ENCODE data around the gene IL17RC. TPM values are rescaled to one million over a fixed set of nuclear protein-coding genes. Genes with fewer than 3 reads are reported as not detected.
"Not testable (repeated sequence)": the region's sequence is repeated elsewhere in the genome, so short reads cannot be mapped to it uniquely, and the experiment has no call there.

Gene IL17RC
- 10 to 100 TPM; 26.3 to 33.6 (median 29.6) TPM for total RNA-seq (2021; fragmentation: NEBNext Ultra II Directional; extraction: Animal tissue kit (Norgen Biotek cat#: 25700))
- long read RNA-seq, partial matches to known transcripts, result 3 of 15 reads
- long read RNA-seq, other reads (novel, unspliced or antisense), result 6 of 15 reads

DNA sequence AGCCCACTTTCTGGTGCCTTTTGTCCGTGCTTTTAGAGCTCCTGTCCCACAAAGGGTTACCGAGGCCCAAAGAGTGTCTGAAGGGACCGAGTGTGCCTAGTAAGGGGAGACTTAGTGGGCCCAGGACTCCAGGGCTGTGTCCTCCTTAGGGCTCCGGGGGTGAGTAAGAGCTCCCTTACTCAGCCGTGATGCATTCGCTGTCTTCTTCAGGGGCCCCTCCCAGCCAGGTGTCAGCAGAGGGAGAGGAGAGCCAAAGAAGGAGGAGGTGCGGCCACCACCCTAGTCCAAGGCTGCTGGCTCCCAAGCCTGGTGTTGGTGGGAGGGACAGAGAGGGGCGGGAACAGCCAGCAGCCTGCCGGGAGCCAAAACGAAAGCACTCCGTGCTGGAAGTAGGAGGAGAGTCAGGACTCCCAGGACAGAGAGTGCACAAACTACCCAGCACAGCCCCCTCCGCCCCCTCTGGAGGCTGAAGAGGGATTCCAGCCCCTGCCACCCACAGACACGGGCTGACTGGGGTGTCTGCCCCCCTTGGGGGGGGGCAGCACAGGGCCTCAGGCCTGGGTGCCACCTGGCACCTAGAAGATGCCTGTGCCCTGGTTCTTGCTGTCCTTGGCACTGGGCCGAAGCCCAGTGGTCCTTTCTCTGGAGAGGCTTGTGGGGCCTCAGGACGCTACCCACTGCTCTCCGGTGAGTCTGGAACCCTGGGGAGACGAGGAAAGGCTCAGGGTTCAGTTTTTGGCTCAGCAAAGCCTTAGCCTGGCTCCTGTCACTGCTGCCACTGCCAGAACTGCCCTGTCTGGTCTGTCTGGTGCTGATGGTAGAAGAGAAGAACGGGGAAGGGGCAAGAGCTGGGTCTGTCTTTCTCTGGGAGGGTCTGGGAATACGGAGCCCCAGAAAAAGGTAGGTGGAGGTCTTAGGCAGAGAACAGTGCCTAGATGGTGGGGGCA, at the start of gene IL17RC:
TSS of gene IL17RC (plus strand) at position 365 of the 947 bp plus-strand sequence. CDS start at position 583, 218 bp downstream.
- Mint-ChIP-seq H3K9me3 (no peaks in the 10 kb centered on the region), H3K4me3 (peak within 1 kb of the TSS; percentile 88), H3K36me3 (ENCODE audit: low read depth) (no peaks in the 10 kb centered on the region; the same call in 1 of the 2 replicates), H3K27me3 (ENCODE audit: insufficient read depth) (no peaks in the 10 kb centered on the region; the same call in 1 of the 2 replicates), H3K27ac (peak within 1 kb of the TSS; percentile 93), H3K4me1 (ENCODE audit: low read depth) (peaks cover 32% of the 10 kb centered on the region)
- TF ChIP-seq, protein P1, sequence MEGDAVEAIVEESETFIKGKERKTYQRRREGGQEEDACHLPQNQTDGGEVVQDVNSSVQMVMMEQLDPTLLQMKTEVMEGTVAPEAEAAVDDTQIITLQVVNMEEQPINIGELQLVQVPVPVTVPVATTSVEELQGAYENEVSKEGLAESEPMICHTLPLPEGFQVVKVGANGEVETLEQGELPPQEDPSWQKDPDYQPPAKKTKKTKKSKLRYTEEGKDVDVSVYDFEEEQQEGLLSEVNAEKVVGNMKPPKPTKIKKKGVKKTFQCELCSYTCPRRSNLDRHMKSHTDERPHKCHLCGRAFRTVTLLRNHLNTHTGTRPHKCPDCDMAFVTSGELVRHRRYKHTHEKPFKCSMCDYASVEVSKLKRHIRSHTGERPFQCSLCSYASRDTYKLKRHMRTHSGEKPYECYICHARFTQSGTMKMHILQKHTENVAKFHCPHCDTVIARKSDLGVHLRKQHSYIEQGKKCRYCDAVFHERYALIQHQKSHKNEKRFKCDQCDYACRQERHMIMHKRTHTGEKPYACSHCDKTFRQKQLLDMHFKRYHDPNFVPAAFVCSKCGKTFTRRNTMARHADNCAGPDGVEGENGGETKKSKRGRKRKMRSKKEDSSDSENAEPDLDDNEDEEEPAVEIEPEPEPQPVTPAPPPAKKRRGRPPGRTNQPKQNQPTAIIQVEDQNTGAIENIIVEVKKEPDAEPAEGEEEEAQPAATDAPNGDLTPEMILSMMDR (IDR thresholded peaks at IDR 0.05), result peak; percentile 9; the same call in 1 of the 2 replicates
- peak; percentile 95 for DNase-seq

GRCh38 chr3:9867106-9867505, 49.8 kb upstream of the IL17RC start:
- Mint-ChIP-seq H3K4me3 (no peak overlapping the region), H3K27ac (no peak overlapping the region), H3K9me3 (no peaks in the 10 kb centered on the region), H3K36me3 (ENCODE audit: low read depth) (no peaks in the 10 kb centered on the region), H3K27me3 (ENCODE audit: insufficient read depth) (no peaks in the 10 kb centered on the region), H3K4me1 (ENCODE audit: low read depth) (peaks cover 22% of the 10 kb centered on the region)
- no peak for DNase-seq
- TF ChIP-seq, protein P1 (IDR thresholded peaks at IDR 0.05), result no peak

DNA sequence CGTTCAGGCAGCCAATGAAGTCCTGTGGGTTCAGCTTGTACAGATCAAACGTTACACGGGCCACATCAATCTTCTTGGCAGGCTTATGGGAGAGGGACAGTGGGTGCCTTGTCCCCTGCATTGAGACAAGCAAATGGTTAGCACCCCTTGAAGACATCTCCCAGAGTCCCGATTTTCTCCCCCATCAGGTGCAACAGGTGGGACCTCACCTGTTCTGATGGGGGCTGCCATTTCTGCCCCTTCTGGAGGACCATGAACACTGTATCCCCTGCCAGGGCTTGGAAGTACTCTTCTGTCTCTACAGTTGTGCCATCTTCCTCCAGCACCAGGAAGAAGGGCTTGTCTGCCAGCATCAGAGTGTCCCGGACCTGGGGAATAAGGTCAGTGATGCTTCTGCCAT, 46.9 kb upstream of the IL17RC start:
- Mint-ChIP-seq H3K27me3 (ENCODE audit: insufficient read depth) (no peaks in the 10 kb centered on the region), H3K9me3 (no peaks in the 10 kb centered on the region), H3K4me3 (no peak overlapping the region), H3K4me1 (ENCODE audit: low read depth) (peaks cover 20% of the 10 kb centered on the region), H3K27ac (no peak overlapping the region; the same call in 1 of the 2 replicates), H3K36me3 (ENCODE audit: low read depth) (no peaks in the 10 kb centered on the region)
- TF ChIP-seq, protein P1 (IDR thresholded peaks at IDR 0.05), result no peak
- DNase-seq, result no peak

GRCh38 chr3:9870978-9871377, 45.9 kb upstream of the IL17RC start:
- Mint-ChIP-seq H3K4me3 (no peak overlapping the region), H3K36me3 (ENCODE audit: low read depth) (no peaks in the 10 kb centered on the region), H3K27ac (peak overlapping the region; percentile 65), H3K9me3 (no peaks in the 10 kb centered on the region), H3K4me1 (ENCODE audit: low read depth) (peaks cover 20% of the 10 kb centered on the region), H3K27me3 (ENCODE audit: insufficient read depth) (peaks cover 1% of the 10 kb centered on the region; the same call in 1 of the 2 replicates)
- TF ChIP-seq, protein P1 (IDR thresholded peaks at IDR 0.05), result no peak
- peak; percentile 76 for DNase-seq

- not testable (repeated sequence) for DNase-seq; H3K27me3 Mint-ChIP-seq (ENCODE audit: insufficient read depth); H3K9me3 Mint-ChIP-seq; H3K4me3 Mint-ChIP-seq; H3K36me3 Mint-ChIP-seq (ENCODE audit: low read depth)
- H3K27ac Mint-ChIP-seq, result peak overlapping the region; percentile 72
- peaks cover 20% of the 10 kb centered on the region for H3K4me1 Mint-ChIP-seq (ENCODE audit: low read depth)
Measured at GRCh38 chr3:9872067-9872466, 44.8 kb upstream of the IL17RC start.

DNA sequence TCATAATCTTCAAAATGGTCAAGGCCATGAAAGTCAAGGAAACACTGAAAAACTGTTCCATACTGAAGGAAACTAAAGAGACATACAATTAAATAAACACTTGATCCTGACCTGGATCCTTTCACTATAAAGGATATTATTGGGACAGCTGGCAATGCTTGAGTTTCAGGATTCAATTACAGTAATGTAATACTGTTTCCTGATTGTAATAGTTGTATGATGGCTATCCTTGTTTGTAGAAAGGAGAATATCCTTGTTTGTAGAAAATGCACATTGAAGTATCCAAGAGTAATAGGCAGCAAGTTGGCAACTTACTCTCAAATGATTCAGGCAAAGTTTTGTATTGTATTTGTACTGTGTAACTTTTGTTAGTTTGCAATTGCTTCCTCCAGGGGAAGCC, 41.5 kb upstream of the IL17RC start:
- no peak for DNase-seq
- Mint-ChIP-seq H3K4me1 (ENCODE audit: low read depth) (peaks cover 19% of the 10 kb centered on the region), H3K36me3 (ENCODE audit: low read depth) (no peaks in the 10 kb centered on the region)

DNA sequence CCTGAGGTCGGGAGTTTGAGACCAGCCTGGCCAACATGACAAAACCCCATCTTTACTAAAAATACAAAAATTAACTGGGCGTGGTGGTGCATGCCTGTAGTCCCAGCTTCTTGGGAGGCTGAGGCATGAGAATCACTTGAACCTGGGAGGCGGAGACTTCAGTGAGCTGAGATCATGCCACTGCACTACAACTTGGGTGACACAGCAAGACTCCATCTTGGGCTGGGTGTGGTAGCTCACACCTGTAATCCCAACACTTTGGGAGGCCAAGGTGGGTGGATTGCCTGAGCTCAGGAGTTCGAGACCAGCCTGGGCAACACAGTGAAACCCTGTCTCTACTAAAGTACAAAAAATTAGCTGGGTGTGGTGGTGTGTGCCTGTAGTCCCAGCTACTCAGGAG, 40.6 kb upstream of the IL17RC start:
- not testable (repeated sequence) for H3K36me3 Mint-ChIP-seq (ENCODE audit: low read depth); H3K27me3 Mint-ChIP-seq (ENCODE audit: insufficient read depth); H3K4me3 Mint-ChIP-seq; DNase-seq; H3K9me3 Mint-ChIP-seq; H3K27ac Mint-ChIP-seq
- H3K4me1 Mint-ChIP-seq (ENCODE audit: low read depth), result peaks cover 12% of the 10 kb centered on the region

More for the DNA sequence above, 41.5 kb upstream of the IL17RC start:
- TF ChIP-seq, protein P1 (IDR thresholded peaks at IDR 0.05), result no peak
- Mint-ChIP-seq H3K27me3 (ENCODE audit: insufficient read depth) (peaks cover 3% of the 10 kb centered on the region; the same call in 1 of the 2 replicates), H3K4me3 (no peak overlapping the region), H3K27ac (no peak overlapping the region), H3K9me3 (no peaks in the 10 kb centered on the region)

Data from HFFc6 (cell line).